ENCODE data around the gene POU2F3. TPM values are rescaled to one million over a fixed set of nuclear protein-coding genes. Genes with fewer than 3 reads are reported as not detected.

Gene POU2F3
- total and polyA plus RNA-seq, 2 of the 4 experiments (the other 2 are of a cell fraction), result under 0.01 to 0.09 TPM

GRCh38 chr11:120337355-120338106, 97.6 kb downstream of the POU2F3 start:
- ChIA-PET CTCF (interaction anchor here (0.6 kb wide), 1 partner anchor 90 kb away, joined by 4 read pairs; no protein-coding TSS in a partner anchor), POLR2A (ENCODE audit: unreplicated experiment) (interaction anchor here (1.7 kb wide), 1 partner anchor 94 kb away, joined by 4 read pairs; no protein-coding TSS in a partner anchor)
- peak overlapping the region; percentile 76 for H3K23ac ChIP-seq (ENCODE audit: low read depth, low read length)
- H3K4me2 ChIP-seq (ENCODE audit: low read depth, low read length), result peak overlapping the region; percentile 100
- peak overlapping the region; percentile 76 for H3K18ac ChIP-seq (ENCODE audit: low read depth, low read length)
- H3K4me1 ChIP-seq (ENCODE audit: control insufficient read depth, insufficient read depth, low read length), result no peaks in the 10 kb centered on the region; the same call in 1 of the 2 replicates
- no peaks in the 10 kb centered on the region for H3K9me3 ChIP-seq (ENCODE audit: control insufficient read depth, insufficient read depth, low read length)
- H2BK5ac ChIP-seq (ENCODE audit: low read depth, low read length, poor library complexity, severe bottlenecking), result peak overlapping the region; percentile 85
- peak overlapping the region; percentile 98 for H3K14ac ChIP-seq (replicated peaks; ENCODE audit: low read depth, low read length)
- peak overlapping the region; percentile 51; the same call in 1 of the 2 replicates for H4K5ac ChIP-seq (ENCODE audit: low read depth, low read length)
- no peaks in the 10 kb centered on the region for H3K9me1 ChIP-seq (ENCODE audit: insufficient read depth, low read length)
- H3K79me1 ChIP-seq (ENCODE audit: low read depth in 1 of 2, low read length in 2 of 2), result peaks cover 3 to 24% of the 10 kb centered on the region in 2 experiments; a peak in 3 of 4 replicates
- no peak for TF ChIP-seq ELK1 (IDR thresholded peaks at IDR 0.05; ENCODE audit: borderline replicate concordance, low read depth, low read length)
- no peak for TF ChIP-seq RAD21 (IDR thresholded peaks at IDR 0.05; ENCODE audit: low read length)
- no peak for TF ChIP-seq USF2 (IDR thresholded peaks at IDR 0.05; ENCODE audit: low read depth, low read length)
- no peak for TF ChIP-seq SMC3 (IDR thresholded peaks at IDR 0.05; ENCODE audit: low read depth, low read length)
- no peak for TF ChIP-seq BHLHE40 (IDR thresholded peaks at IDR 0.05; ENCODE audit: low read depth, low read length)
- TF ChIP-seq FOS (IDR thresholded peaks at IDR 0.05; ENCODE audit: low read depth, low read length), result no peak
- TF ChIP-seq CTCF (conservative IDR thresholded peaks at IDR 0.05; ENCODE audit: low read depth, low read length), result no peak
- H2BK120ac ChIP-seq (ENCODE audit: low read depth, low read length), result peak overlapping the region; percentile 75
- no peaks in the 10 kb centered on the region for H3K27me3 ChIP-seq (ENCODE audit: control insufficient read depth, insufficient read depth, low read length)
- no peaks in the 10 kb centered on the region for H3K36me3 ChIP-seq (ENCODE audit: control insufficient read depth, insufficient read depth, low read length)
- peak overlapping the region; percentile 94 for H3K56ac ChIP-seq (ENCODE audit: extremely low read depth, insufficient read depth, low read length)
- H4K20me1 ChIP-seq (ENCODE audit: insufficient read depth, low read length), result peaks cover 49% of the 10 kb centered on the region
- DNase-seq (no peak), ATAC-seq (ENCODE audit: low read depth) (no peak)
- in situ Hi-C loops (cut with MboI; ENCODE audit: low sequenced_read_pairs), result loop anchor here (25.0 kb wide), 1 partner anchor 100 kb away; no protein-coding TSS in a partner anchor
- peak overlapping the region; percentile 96 for H3K9ac ChIP-seq (ENCODE audit: low read depth, low read length)
- peak overlapping the region; percentile 0; the same call in 2 of the 3 replicates for H2BK15ac ChIP-seq (ENCODE audit: low read depth, low read length)
- no TSS peak for BruUV-seq (replicated peaks)
- peak overlapping the region; percentile 92 for H3K27ac ChIP-seq (ENCODE audit: insufficient read depth, low read length)
- 11% methylated on average over 7 of the region's 18 CpGs; no CpG with 5 or more reads in 1 of the 2 experiments for WGBS, 2 experiments (ENCODE audit: extremely low coverage in 2 of 2, insufficient read length in 1 of 2)
- peak overlapping the region; percentile 88 for H2AK5ac ChIP-seq (ENCODE audit: low read depth, low read length)
- dilution Hi-C loops (cut with HindIII; ENCODE audit: low sequenced_read_pairs, unreplicated experiment), result no loop called here
- peak overlapping the region; percentile 88 for H2AK9ac ChIP-seq (replicated peaks; ENCODE audit: low read depth, low read length, poor library complexity)
- intact Hi-C loops (cut with micrococcal nuclease), result loop anchor here (1.0 to 10.0 kb wide), 8 partner anchors 50 to 1257 kb away; no protein-coding TSS in a partner anchor
- H4K8ac ChIP-seq (ENCODE audit: low read depth in 2 of 2, low read length in 2 of 2), result peak overlapping the region; percentile 17 to 77; a peak in 2 of 4 replicates
- H2AFZ ChIP-seq (replicated peaks; ENCODE audit: low read length, poor library complexity), result peak overlapping the region; percentile 94
- peak overlapping the region; percentile 86 for H4K91ac ChIP-seq (ENCODE audit: insufficient read depth, low read depth, low read length)
- peak overlapping the region; percentile 95 for H3K4ac ChIP-seq (ENCODE audit: low read depth, low read length)
- no peak overlapping the region for H2BK20ac ChIP-seq (ENCODE audit: low read depth, low read length)
- peak overlapping the region; percentile 93 for H3K4me3 ChIP-seq (ENCODE audit: insufficient read depth, low read depth, low read length)
